Endodermal cell (in vitro differentiated cells): ENCODE measurements around the gene TSKS. TPM values are rescaled to one million over a fixed set of nuclear protein-coding genes. Genes with fewer than 3 reads are reported as not detected.

ENCODE experiments used
- DNase-seq: peaks from one replicate; pipeline ENCODE4 v3.0.0-alpha.2; 2017
- H3K27ac ChIP-seq: 2 replicates; pipeline ENCODE4 v1.5.1; 2013; ENCODE audit warnings: mild to moderate bottlenecking, low read depth, low read length, moderate library complexity
- H3K27me3 ChIP-seq: 2 replicates; pipeline ENCODE4 v1.6.1; 2013; ENCODE audit warnings: mild to moderate bottlenecking, low read length, moderate library complexity; ENCODE audit not compliant: insufficient read depth, control insufficient read depth, poor library complexity, severe bottlenecking
- H3K36me3 ChIP-seq: 2 replicates; pipeline ENCODE4 v1.7.0; 2013; ENCODE audit warnings: mild to moderate bottlenecking, low read length, moderate library complexity; ENCODE audit not compliant: control insufficient read depth, insufficient read depth
- H3K4me1 ChIP-seq: one replicate; pipeline ENCODE4 v1.7.0; 2013; ENCODE audit warnings: low read length; ENCODE audit not compliant: control insufficient read depth, insufficient read depth
- H3K4me3 ChIP-seq: 2 replicates; pipeline ENCODE4 v1.5.1; 2013; ENCODE audit warnings: mild to moderate bottlenecking, low read length, moderate library complexity
- H3K9ac ChIP-seq: 2 replicates; pipeline ENCODE4 v1.6.1; 2013; ENCODE audit warnings: mild to moderate bottlenecking, low read length, moderate library complexity; ENCODE audit not compliant: poor library complexity, severe bottlenecking; ENCODE audit errors: extremely low read depth
- H3K9me3 ChIP-seq: 2 replicates; pipeline ENCODE4 v1.6.1; 2013; ENCODE audit warnings: mild to moderate bottlenecking, low read length, moderate library complexity; ENCODE audit not compliant: control insufficient read depth
- H3K27ac Mint-ChIP-seq: 2 replicates; pipeline ENCODE4 v1.8.0; 2020; ENCODE audit warnings: mixed read lengths
- H3K27me3 Mint-ChIP-seq: 2 replicates; pipeline ENCODE4 v1.8.0; 2021; ENCODE audit warnings: mild to moderate bottlenecking, mixed read lengths; ENCODE audit not compliant: insufficient read depth
- H3K36me3 Mint-ChIP-seq: 2 replicates; pipeline ENCODE4 v1.8.0; 2020; ENCODE audit warnings: low read depth, mixed read lengths
- H3K4me1 Mint-ChIP-seq: 2 replicates; pipeline ENCODE4 v1.8.0; 2020; ENCODE audit warnings: mixed read lengths
- H3K4me3 Mint-ChIP-seq: 2 replicates; pipeline ENCODE4 v1.8.0; 2020; ENCODE audit warnings: mild to moderate bottlenecking, moderate library complexity, mixed read lengths
- H3K9me3 Mint-ChIP-seq: 2 replicates; pipeline ENCODE4 v1.8.0; 2020; ENCODE audit warnings: mild to moderate bottlenecking, mixed read lengths
- WGBS, 2 experiments: methylation state at CpG; one replicate each; pipeline versions ENCODE4 v1.1.5 to v1.1.7; 2013; ENCODE audit warnings: missing lambda C conversion rate in 2 of 2, mixed read lengths in 1 of 2; ENCODE audit not compliant: insufficient coverage in 1 of 2, insufficient read length in 1 of 2; 5-methylcytosine and 5-hydroxymethylcytosine counted together
- total RNA-seq, 2 donors: library from RNA; stranded (reverse); fragmentation: NEBNext Ultra II Directional in 1 of 2; extraction: Animal tissue kit (Norgen Biotek cat#: 25700) in 1 of 2; gene quantifications; 2 replicates in 1 of 2; 3 replicates in 1 of 2; pipeline ENCODE4 v1.2.1, GENCODE V29; 2021
- TF ChIP-seq, protein P1 (sequence below): fragments of 200-600 bp; sonication (generic); conservative IDR thresholded peaks from 2 replicates; pipeline ENCODE4 v1.5.0; 2021; ENCODE audit warnings: antibody characterized with exemption, mild to moderate bottlenecking

TSKS gene
- total RNA-seq, 2 donors from 2014 or later: 0.31 TPM; not detected in 1

- Histone ChIP-seq H3K9ac (peak within 1 kb of the TSS; percentile 95), H3K9me3 (no peaks in the 10 kb centered on the region), H3K36me3 (no peaks in the 10 kb centered on the region), H3K27me3 (no peaks in the 10 kb centered on the region), H3K4me1 (no peaks in the 10 kb centered on the region), H3K27ac (peak within 1 kb of the TSS; percentile 90), H3K4me3 (peak within 1 kb of the TSS; percentile 97)
- peaks cover 2% of the 10 kb centered on the region for H3K9me3 Mint-ChIP-seq
- 0% methylated on average over 1 to 38 of the region's 38 CpGs for WGBS, 2 experiments
- H3K36me3 Mint-ChIP-seq: peaks cover 9% of the 10 kb centered on the region
- H3K4me3 Mint-ChIP-seq: peak within 1 kb of the TSS; percentile 89
- no peak for DNase-seq
- TF ChIP-seq, protein P1, sequence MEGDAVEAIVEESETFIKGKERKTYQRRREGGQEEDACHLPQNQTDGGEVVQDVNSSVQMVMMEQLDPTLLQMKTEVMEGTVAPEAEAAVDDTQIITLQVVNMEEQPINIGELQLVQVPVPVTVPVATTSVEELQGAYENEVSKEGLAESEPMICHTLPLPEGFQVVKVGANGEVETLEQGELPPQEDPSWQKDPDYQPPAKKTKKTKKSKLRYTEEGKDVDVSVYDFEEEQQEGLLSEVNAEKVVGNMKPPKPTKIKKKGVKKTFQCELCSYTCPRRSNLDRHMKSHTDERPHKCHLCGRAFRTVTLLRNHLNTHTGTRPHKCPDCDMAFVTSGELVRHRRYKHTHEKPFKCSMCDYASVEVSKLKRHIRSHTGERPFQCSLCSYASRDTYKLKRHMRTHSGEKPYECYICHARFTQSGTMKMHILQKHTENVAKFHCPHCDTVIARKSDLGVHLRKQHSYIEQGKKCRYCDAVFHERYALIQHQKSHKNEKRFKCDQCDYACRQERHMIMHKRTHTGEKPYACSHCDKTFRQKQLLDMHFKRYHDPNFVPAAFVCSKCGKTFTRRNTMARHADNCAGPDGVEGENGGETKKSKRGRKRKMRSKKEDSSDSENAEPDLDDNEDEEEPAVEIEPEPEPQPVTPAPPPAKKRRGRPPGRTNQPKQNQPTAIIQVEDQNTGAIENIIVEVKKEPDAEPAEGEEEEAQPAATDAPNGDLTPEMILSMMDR: no peak
- H3K27me3 Mint-ChIP-seq: no peaks in the 10 kb centered on the region
- peaks cover 14% of the 10 kb centered on the region for H3K4me1 Mint-ChIP-seq
- H3K27ac Mint-ChIP-seq: peak within 1 kb of the TSS; percentile 99
Observed at GRCh38 chr19:49766930-49767299, 3.8 kb upstream of the TSKS start, which contains the start of gene AP2A1. Gene AP2A1, plus strand, starts transcription at chr19:49767001. Its CDS starts 133 bp downstream, at chr19:49767134.

DNA sequence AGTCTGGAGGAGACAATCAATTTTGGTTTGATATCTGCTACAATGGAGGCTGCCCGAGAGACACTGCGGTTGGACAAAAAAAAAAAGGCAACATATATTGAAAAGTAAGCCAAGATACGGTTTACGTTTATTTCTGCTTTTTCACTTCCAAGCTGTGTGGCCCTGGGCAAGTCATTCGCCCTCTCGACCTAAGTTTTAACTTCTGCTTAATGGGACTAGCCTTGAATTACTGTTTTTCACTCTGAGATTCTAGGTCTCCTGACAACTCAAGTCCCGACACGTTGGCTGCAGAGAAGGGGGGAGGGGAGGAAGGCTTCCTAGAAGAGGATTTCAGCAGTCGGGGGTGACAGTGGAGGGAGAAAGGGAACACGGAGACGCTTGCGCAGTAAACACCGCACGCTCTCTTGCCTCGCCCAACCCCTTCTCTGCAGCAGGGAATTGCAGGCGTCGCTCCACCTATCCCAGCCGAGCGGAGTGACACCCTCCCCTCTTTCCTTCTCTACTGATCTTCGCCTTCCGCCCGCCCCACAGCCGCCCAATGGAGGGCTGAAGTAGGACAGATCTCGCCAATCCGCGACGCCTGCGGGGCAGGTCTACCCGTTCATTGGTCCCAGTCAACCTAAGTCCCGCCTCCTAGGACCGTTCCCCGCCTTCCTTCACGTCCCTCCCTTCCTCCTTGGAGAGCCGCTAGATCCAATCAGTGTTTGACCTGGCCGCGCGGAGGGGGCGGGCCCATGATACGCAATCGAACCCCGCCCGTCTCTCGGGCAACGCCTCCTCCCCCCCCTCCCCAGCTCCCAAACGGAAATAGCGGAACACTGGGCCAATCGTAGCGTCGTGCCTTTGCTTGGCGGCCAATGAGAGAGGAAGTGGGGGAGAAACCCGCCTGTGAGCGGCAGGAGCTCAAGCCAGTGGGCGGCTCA is 3.2 kb upstream of the TSKS start:
- WGBS, 2 experiments: 1 to 2% methylated on average over 11 to 53 of the region's 53 CpGs
- H3K27ac Mint-ChIP-seq: peak overlapping the region; percentile 99
- Histone ChIP-seq H3K9me3 (no peaks in the 10 kb centered on the region), H3K4me1 (peaks cover 3% of the 10 kb centered on the region), H3K4me3 (peak overlapping the region; percentile 77), H3K27ac (peak overlapping the region; percentile 90), H3K27me3 (no peaks in the 10 kb centered on the region), H3K9ac (peak overlapping the region; percentile 95), H3K36me3 (no peaks in the 10 kb centered on the region)
- peak overlapping the region; percentile 89 for H3K4me3 Mint-ChIP-seq
- H3K36me3 Mint-ChIP-seq: peaks cover 3% of the 10 kb centered on the region
- H3K9me3 Mint-ChIP-seq: peaks cover 2% of the 10 kb centered on the region
- DNase-seq: peak; percentile 100
- TF ChIP-seq, protein P1: no peak
- no peaks in the 10 kb centered on the region for H3K27me3 Mint-ChIP-seq
- H3K4me1 Mint-ChIP-seq: peaks cover 19% of the 10 kb centered on the region

DNA sequence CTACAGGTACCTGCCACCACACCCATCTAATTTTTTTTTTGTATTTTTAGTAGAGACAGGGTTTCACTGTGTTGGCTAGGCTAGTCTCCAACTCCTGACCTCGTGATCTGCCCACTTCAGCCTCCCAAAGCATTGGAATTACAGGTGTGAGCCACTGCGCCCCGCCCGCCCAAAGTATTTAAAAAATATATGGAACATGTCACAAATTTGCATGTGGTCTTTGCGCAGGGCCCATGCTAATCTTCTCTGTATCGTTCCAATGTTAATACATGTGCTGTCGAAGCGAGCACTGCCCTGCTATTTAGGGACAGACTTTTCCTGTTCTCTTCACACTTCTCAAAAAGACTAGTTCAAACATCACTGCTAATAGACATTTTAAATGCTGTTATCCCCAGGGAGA is 1.2 kb upstream of the TSKS start:
- Histone ChIP-seq H3K9me3 (no peaks in the 10 kb centered on the region), H3K27ac (no peak overlapping the region), H3K36me3 (no peaks in the 10 kb centered on the region), H3K9ac (no peak overlapping the region), H3K4me1 (peaks cover 4% of the 10 kb centered on the region), H3K27me3 (no peaks in the 10 kb centered on the region), H3K4me3 (no peak overlapping the region)
- TF ChIP-seq, protein P1: no peak
- Mint-ChIP-seq H3K4me3 (no peak overlapping the region), H3K27me3 (no peaks in the 10 kb centered on the region), H3K36me3 (peaks cover 3% of the 10 kb centered on the region), H3K4me1 (peaks cover 22% of the 10 kb centered on the region), H3K9me3 (peaks cover 2% of the 10 kb centered on the region), H3K27ac (no peak overlapping the region)
- WGBS, 2 experiments: 90 to 96% methylated on average over 8 of the region's 8 CpGs
- no peak for DNase-seq
